HepG2 (cell line): Measurements from ENCODE around the gene KIF26B.

Experiments used
- ATF4 ChIP-seq, 2 experiments: fragments of 450-650 bp in 1 of 2; sonication (generic) in 1 of 2; formaldehyde crosslinking; IDR thresholded peaks; 2 replicates each; pipeline versions ENCODE4 v1.5.0 to v1.8.0; 2020 to 2022; ENCODE audit warnings: mild to moderate bottlenecking in 1 of 2, missing genetic modification reagents in 1 of 2
- CHCHD3 ChIP-seq: sonication (generic); formaldehyde crosslinking; IDR thresholded peaks from 2 replicates; pipeline ENCODE4 v1.8.0; 2022; ENCODE audit warnings: mild to moderate bottlenecking, missing genetic modification reagents, moderate library complexity
- FOXA3 ChIP-seq: IDR thresholded peaks from 2 replicates; pipeline ENCODE4 v1.6.1; 2016; ENCODE audit warnings: missing genetic modification reagents, missing compliant biosample characterization
- FOXM1 ChIP-seq: sonication (generic); formaldehyde crosslinking; IDR thresholded peaks from 2 replicates; pipeline ENCODE4 v1.5.0; 2020; ENCODE audit warnings: missing genetic modification reagents
- HNRNPL ChIP-seq: fragments of 200-400 bp; formaldehyde crosslinking; IDR thresholded peaks from 2 replicates; pipeline ENCODE4 v1.6.1; 2017; ENCODE audit warnings: mild to moderate bottlenecking, low read depth, low read length
- MAX ChIP-seq: IDR thresholded peaks from 2 replicates; pipeline ENCODE4 v1.6.1; 2012; ENCODE audit warnings: inconsistent platforms
- POLR2A ChIP-seq, 2 experiments: IDR thresholded peaks; 2 replicates each; pipeline ENCODE4 v1.6.1; 2011; ENCODE audit warnings: low read depth in 2 of 2, low read length in 2 of 2, mild to moderate bottlenecking in 1 of 2, moderate library complexity in 1 of 2; ENCODE audit not compliant: insufficient read depth in 1 of 2
- RFX5 ChIP-seq: IDR thresholded peaks from 2 replicates; pipeline ENCODE4 v1.6.1; 2011; ENCODE audit warnings: low read depth, low read length, improper control_type of control experiment
- SMARCC2 ChIP-seq: fragments of 450-650 bp; IDR thresholded peaks from 2 replicates; pipeline ENCODE4 v1.6.1; 2017; ENCODE audit warnings: antibody characterized with exemption, mild to moderate bottlenecking
- ZBTB43 ChIP-seq: sonication (generic); formaldehyde crosslinking; conservative IDR thresholded peaks from 2 replicates; pipeline ENCODE4 v1.4.0; 2020; ENCODE audit warnings: missing genetic modification reagents
- ZNF772 ChIP-seq: sonication (generic); formaldehyde crosslinking; IDR thresholded peaks from 2 replicates; pipeline ENCODE4 v1.5.0; 2020; ENCODE audit warnings: mild to moderate bottlenecking, missing genetic modification reagents
- TF ChIP-seq, protein P1 (sequence below): sonication (generic); formaldehyde crosslinking; IDR thresholded peaks from 2 replicates; pipeline ENCODE4 v1.4.0; 2020; ENCODE audit warnings: missing genetic modification reagents

DNA sequence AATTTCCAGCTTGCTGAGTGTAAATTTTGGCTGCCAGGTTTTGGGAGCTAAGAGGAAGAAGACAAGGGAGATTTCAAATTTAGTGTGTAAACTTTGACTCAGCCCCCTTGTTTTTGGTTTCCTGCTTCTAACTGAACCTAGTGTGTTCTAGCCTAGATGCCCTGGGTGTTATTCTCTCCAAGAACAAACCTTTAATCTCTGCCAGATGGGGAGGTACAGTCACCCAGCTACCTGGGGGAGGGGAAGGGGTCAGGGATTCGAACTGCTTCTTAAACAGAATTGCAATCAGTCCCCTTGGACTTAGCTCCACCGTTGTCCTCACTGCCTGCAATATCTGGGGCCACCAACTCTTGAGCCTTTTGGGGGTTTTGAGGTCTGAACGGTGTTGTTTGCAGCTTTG lies 238.9 kb downstream of the KIF26B start:
- TF ChIP-seq FOXA3 (CRISPR knock-in tag) (no peak), CHCHD3 (no peak), ATF4 (CRISPR knock-in tag; IDR thresholded peaks at IDR 0.05) (no peak), ZBTB43 (CRISPR knock-in tag) (no peak), SMARCC2 (no peak), FOXM1 (CRISPR knock-in tag) (no peak), HNRNPL (no peak), RFX5 (no peak), MAX (no peak), POLR2A (IDR thresholded peaks at IDR 0.05; ENCODE audit: insufficient read depth in 1 of 2, low read depth in 2 of 2, low read length in 2 of 2) (no peak), ZNF772 (no peak)
- TF ChIP-seq, protein P1, sequence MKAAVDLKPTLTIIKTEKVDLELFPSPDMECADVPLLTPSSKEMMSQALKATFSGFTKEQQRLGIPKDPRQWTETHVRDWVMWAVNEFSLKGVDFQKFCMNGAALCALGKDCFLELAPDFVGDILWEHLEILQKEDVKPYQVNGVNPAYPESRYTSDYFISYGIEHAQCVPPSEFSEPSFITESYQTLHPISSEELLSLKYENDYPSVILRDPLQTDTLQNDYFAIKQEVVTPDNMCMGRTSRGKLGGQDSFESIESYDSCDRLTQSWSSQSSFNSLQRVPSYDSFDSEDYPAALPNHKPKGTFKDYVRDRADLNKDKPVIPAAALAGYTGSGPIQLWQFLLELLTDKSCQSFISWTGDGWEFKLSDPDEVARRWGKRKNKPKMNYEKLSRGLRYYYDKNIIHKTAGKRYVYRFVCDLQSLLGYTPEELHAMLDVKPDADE (CRISPR knock-in tag), result no peak
